Measurements from ENCODE around the gene COQ2. TPM values are rescaled to one million over a fixed set of nuclear protein-coding genes. Genes with fewer than 3 reads are reported as not detected.
"Not testable (repeated sequence)": the region's sequence is repeated elsewhere in the genome, so short reads cannot be mapped to it uniquely, and the experiment has no call there.

Gene COQ2
- total RNA-seq, 6 donors from 2014 or later: 8.8 to 18.8 (median 15.1) TPM

- 72 to 77% methylated on average over 3 of the region's 3 CpGs for WGBS, 2 donors
- TF ChIP-seq POLR2AphosphoS5 (IDR thresholded peaks at IDR 0.05): no peak
- no peak for TF ChIP-seq POLR2A (IDR thresholded peaks at IDR 0.05)
- TF ChIP-seq EP300 (IDR thresholded peaks at IDR 0.05): no peak
- no peak for TF ChIP-seq CTCF (IDR thresholded peaks at IDR 0.05)
- no peaks in the 10 kb centered on the region for H3K4me1 ChIP-seq
- no peak for ATAC-seq (ENCODE audit: low FRiP score in 2 of 2)
- DNase-seq: no peak
- H3K27me3 ChIP-seq: no peaks in the 10 kb centered on the region
- no peaks in the 10 kb centered on the region for H3K36me3 ChIP-seq
- H3K4me3 ChIP-seq: no peak overlapping the region
- H3K27ac ChIP-seq: no peak overlapping the region
- H3K9me3 ChIP-seq: no peaks in the 10 kb centered on the region
These were observed 13.1 kb upstream of the COQ2 start for GRCh38 chr4:83297548-83298260.

DNA sequence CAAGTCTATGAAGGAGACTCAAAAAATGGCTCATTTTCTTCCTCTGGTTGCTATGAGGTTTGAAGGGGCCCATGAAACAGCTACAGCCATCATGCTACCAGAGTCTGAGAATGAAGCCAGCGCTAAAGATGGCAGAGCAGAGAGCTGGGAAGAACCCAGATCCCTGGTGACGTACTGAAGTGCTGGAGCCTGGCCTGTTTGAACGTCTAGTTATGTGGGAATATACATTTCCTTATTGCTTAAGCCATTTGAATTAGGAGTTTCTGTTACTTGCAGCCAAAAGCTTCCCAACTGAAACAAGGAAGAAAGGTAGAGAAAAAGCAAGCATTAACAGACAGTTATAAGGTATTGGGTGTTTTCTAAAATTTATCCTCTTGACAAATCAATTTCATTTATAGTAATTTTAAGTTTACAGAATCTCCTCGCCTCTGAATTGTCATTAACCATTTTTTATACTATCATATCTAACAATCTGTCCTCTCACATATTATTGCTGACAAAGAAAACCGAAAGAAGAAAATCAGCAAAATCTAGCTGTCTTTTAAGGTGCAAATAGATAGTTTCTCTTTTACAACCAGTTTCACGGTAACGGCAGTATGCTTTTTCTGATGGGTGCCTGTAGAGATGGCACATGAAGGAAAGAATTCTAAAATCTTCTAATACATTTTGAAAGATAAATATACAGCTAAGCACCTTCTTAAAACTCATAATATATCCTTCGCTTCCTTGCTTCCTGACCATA, 8.9 kb upstream of the COQ2 start:
- TF ChIP-seq EP300 (IDR thresholded peaks at IDR 0.05) (no peak), POLR2AphosphoS5 (IDR thresholded peaks at IDR 0.05) (no peak), CTCF (IDR thresholded peaks at IDR 0.05) (no peak), POLR2A (IDR thresholded peaks at IDR 0.05) (no peak)
- no peaks in the 10 kb centered on the region for H3K9me3 ChIP-seq
- no peak overlapping the region for H3K27ac ChIP-seq
- no peaks in the 10 kb centered on the region for H3K27me3 ChIP-seq
- no peak for ATAC-seq (ENCODE audit: low FRiP score in 2 of 2)
- WGBS, 2 donors: 85 to 87% methylated on average over 8 of the region's 8 CpGs
- H3K4me1 ChIP-seq: no peaks in the 10 kb centered on the region
- H3K36me3 ChIP-seq: no peaks in the 10 kb centered on the region
- no peak overlapping the region for H3K4me3 ChIP-seq
- no peak for DNase-seq

GRCh38 chr4:83290059-83290774, 5.6 kb upstream of the COQ2 start:
- not testable (repeated sequence) for H3K4me1 ChIP-seq; H3K27ac ChIP-seq; H3K4me3 ChIP-seq; H3K27me3 ChIP-seq; DNase-seq; H3K36me3 ChIP-seq; ATAC-seq (ENCODE audit: low FRiP score in 2 of 2); H3K9me3 ChIP-seq
- WGBS, 2 donors: 74 to 80% methylated on average over 3 of the region's 3 CpGs

DNA sequence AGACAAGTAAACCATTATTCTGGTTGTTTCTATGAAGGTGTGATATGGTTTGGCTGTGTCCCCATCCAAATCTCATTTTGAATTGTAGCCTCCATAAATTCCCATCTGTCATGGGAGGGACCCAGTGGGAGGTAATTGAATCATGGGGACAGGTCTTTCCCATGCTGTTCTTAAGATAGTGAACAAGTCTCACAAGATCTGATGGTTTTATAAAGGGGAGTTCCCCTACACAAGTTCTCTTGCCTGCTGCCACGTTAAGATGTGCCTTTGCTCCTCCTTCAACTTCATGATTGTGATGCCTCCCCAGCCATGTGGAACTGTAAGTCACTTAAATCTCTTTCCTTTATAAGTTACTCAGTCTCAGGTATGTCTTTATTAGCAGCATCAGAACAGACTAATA, 3.8 kb upstream of the COQ2 start:
- H3K36me3 ChIP-seq; ATAC-seq (ENCODE audit: low FRiP score in 2 of 2): not testable (repeated sequence)
- WGBS, 2 donors: 36 to 47% methylated on average over 1 of the region's 1 CpG

GRCh38 chr4:83285055-83285407, 433 bp upstream of the COQ2 start:
- ATAC-seq (ENCODE audit: low FRiP score in 2 of 2) (peak; percentile 64 to 66), DNase-seq (peak in 1 of 2 donors; percentile 25)
- Histone ChIP-seq H3K4me1 (peaks cover 14 to 28% (median 15%) of the 10 kb centered on the region in 4 donors), H3K9me3 (no peaks in the 10 kb centered on the region), H3K27me3 (no peaks in the 10 kb centered on the region), H3K36me3 (no peaks in the 10 kb centered on the region), H3K27ac (peak overlapping the region; percentile 87 to 98 (median 96)), H3K4me3 (peak overlapping the region; percentile 38 to 86 (median 78))
- WGBS, 2 donors: 1 to 2% methylated on average over 9 of the region's 9 CpGs
- TF ChIP-seq POLR2A (IDR thresholded peaks at IDR 0.05): no peak
- peak in 1 of 4 donors; percentile 7 for TF ChIP-seq EP300 (IDR thresholded peaks at IDR 0.05)

More for the DNA sequence above, 3.8 kb upstream of the COQ2 start:
- not testable (repeated sequence) for H3K9me3 ChIP-seq, H3K27me3 ChIP-seq, H3K4me3 ChIP-seq, H3K27ac ChIP-seq, DNase-seq
- H3K4me1 ChIP-seq: peaks cover 7 to 14% (median 8%) of the 10 kb centered on the region in 4 donors

DNA sequence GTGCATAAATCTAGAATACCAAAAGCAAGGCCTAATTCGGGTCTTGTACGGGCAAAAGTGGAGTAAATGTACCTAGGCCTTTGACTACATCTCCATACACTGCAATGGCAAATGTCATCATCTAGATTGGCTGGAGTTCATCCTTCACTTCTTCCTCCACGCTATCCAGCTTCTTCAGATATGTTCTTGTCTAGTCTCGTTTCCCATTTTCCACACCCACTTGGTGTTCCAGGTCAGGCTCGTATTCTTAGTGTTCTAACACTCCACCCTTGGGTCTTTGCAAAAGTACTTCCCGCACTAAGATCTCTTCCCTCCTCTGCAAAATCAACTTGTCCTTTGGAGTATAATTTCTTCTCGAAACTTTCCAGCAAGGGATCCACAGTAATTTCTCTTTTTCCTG, 1.4 kb downstream of the COQ2 start:
- Histone ChIP-seq H3K27ac (no peak overlapping the region), H3K4me3 (peak overlapping the region in 1 of 4 donors; percentile 84), H3K4me1 (peaks cover 14 to 28% (median 15%) of the 10 kb centered on the region in 4 donors), H3K27me3 (no peaks in the 10 kb centered on the region), H3K36me3 (no peaks in the 10 kb centered on the region), H3K9me3 (no peaks in the 10 kb centered on the region)
- DNase-seq (no peak), ATAC-seq (ENCODE audit: low FRiP score in 2 of 2) (no peak)
- TF ChIP-seq POLR2A (IDR thresholded peaks at IDR 0.05) (no peak), EP300 (IDR thresholded peaks at IDR 0.05) (no peak), POLR2AphosphoS5 (IDR thresholded peaks at IDR 0.05) (no peak), CTCF (IDR thresholded peaks at IDR 0.05) (no peak)
- 77 to 87% methylated on average over 7 of the region's 7 CpGs for WGBS, 2 donors
